Measurements from ENCODE around the gene TBL3. TPM values are rescaled to one million over a fixed set of nuclear protein-coding genes. Genes with fewer than 3 reads are reported as not detected.

Gene TBL3
- total RNA-seq, 1 experiment from 2014 or later: 68.9 TPM

DNA sequence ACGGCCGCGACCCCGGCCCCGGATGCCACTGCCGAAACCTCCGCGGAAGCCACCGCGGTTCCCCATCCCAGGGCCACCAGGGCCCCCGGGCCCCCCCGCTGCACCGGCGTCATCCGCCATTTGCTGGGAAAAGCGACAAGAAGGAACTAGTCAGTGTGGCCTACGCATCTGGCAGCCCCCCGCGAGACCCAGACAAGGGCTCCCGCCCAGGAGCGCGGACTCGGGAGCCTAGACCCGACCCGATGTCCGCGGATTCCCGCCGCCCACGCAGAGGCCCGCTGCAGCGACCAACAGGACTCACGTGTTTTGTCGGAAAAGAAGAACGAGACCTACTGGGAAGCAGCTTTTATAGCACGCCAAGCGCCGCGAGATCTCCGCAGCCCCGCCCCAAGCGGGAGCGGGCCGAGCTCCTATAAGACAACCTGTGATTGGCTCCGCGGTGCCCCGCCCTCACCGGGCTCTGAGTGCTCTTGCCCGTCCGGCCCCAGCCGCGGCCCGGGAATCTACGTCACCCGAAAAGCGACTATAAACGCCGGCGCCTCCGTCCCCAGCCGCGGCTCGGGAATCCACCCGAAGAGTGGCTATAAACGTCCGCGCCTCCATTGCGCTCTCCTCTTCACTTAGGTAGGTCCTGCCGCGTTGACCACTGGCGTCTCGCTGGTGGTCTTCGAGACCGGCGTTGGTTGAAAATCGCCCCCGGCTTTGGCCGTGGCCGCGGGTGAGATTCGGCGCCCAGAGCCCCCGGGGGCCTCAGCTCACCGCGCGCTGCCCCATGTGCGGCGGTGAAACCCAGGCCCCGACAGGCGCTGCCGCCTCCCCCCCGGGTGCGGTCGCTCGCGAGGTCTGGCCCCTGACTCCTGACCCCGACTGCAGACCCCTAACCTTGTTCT is 7.1 kb upstream of the TBL3 start, which contains the start of gene RPS2:
RPS2 (minus strand) TSS at position 321 of the 890 bp plus-strand sequence; CDS start at position 120, 201 bp downstream.
- H3K4me1 ChIP-seq (ENCODE audit: control insufficient read depth in 1 of 2, insufficient read depth in 2 of 2, low read length in 2 of 2): peaks cover 5 to 38% of the 10 kb centered on the region in 2 experiments; a peak in 3 of 4 replicates
- H3K36me3 ChIP-seq (ENCODE audit: control insufficient read depth in 1 of 2, insufficient read depth in 2 of 2, low read length in 2 of 2): peaks cover 6 to 20% of the 10 kb centered on the region in 2 experiments
- H3K9ac ChIP-seq (ENCODE audit: low read length): peak within 1 kb of the TSS; percentile 93
- H2AFZ ChIP-seq (ENCODE audit: low read depth, low read length, poor library complexity, severe bottlenecking): no peak within 1 kb of the TSS
- CTCF ChIA-PET: interaction anchor here (0.7 kb wide), 2 partner anchors 14 to 20 kb away, joined by 3 read pairs; partner anchors contain the start of gene GFER
- H3K4me2 ChIP-seq (ENCODE audit: low read length): peak within 1 kb of the TSS; percentile 88
- peaks cover 11% of the 10 kb centered on the region; the same call in 1 of the 2 replicates for H4K20me1 ChIP-seq (ENCODE audit: insufficient read depth)
- RAD21 ChIA-PET (ENCODE audit: low non-redundant PET in 1 of 2, low total read pairs in 2 of 2, uncharacterized antibody in 2 of 2, unreplicated experiment in 2 of 2): interaction anchor here (0.7 kb wide), 3 partner anchors 13 to 104 kb away, joined by 3 to 6 read pairs (median 5); no protein-coding TSS in a partner anchor
- H3K9me2 ChIP-seq (ENCODE audit: insufficient read depth): no peaks in the 10 kb centered on the region
- no TSS peak for BruUV-seq (replicated peaks)
- H3K27ac ChIP-seq (ENCODE audit: low read depth, low read length): peak within 1 kb of the TSS; percentile 94
- peak within 1 kb of the TSS; percentile 65 to 73 for H3K4me3 ChIP-seq (replicated peaks in 1 of 2; ENCODE audit: low read depth in 1 of 2, low read length in 2 of 2)
- H3K9me3 ChIP-seq (ENCODE audit: control insufficient read depth in 1 of 2, insufficient read depth in 1 of 2, low read depth in 1 of 2, low read length in 2 of 2): no peaks in the 10 kb centered on the region
- DNase-seq (ENCODE audit: low read depth, low spot score) (peak; percentile 95), ATAC-seq (peak; percentile 60)
- TF ChIP-seq, protein P1, sequence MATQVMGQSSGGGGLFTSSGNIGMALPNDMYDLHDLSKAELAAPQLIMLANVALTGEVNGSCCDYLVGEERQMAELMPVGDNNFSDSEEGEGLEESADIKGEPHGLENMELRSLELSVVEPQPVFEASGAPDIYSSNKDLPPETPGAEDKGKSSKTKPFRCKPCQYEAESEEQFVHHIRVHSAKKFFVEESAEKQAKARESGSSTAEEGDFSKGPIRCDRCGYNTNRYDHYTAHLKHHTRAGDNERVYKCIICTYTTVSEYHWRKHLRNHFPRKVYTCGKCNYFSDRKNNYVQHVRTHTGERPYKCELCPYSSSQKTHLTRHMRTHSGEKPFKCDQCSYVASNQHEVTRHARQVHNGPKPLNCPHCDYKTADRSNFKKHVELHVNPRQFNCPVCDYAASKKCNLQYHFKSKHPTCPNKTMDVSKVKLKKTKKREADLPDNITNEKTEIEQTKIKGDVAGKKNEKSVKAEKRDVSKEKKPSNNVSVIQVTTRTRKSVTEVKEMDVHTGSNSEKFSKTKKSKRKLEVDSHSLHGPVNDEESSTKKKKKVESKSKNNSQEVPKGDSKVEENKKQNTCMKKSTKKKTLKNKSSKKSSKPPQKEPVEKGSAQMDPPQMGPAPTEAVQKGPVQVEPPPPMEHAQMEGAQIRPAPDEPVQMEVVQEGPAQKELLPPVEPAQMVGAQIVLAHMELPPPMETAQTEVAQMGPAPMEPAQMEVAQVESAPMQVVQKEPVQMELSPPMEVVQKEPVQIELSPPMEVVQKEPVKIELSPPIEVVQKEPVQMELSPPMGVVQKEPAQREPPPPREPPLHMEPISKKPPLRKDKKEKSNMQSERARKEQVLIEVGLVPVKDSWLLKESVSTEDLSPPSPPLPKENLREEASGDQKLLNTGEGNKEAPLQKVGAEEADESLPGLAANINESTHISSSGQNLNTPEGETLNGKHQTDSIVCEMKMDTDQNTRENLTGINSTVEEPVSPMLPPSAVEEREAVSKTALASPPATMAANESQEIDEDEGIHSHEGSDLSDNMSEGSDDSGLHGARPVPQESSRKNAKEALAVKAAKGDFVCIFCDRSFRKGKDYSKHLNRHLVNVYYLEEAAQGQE (IDR thresholded peaks at IDR 0.05; ENCODE audit: low read depth): no peak
- no peak for TF ChIP-seq EGR1 (IDR thresholded peaks at IDR 0.05; ENCODE audit: low read depth)
- no peak for TF ChIP-seq EZH2 (IDR thresholded peaks at IDR 0.05)
- TF ChIP-seq, protein P2, sequence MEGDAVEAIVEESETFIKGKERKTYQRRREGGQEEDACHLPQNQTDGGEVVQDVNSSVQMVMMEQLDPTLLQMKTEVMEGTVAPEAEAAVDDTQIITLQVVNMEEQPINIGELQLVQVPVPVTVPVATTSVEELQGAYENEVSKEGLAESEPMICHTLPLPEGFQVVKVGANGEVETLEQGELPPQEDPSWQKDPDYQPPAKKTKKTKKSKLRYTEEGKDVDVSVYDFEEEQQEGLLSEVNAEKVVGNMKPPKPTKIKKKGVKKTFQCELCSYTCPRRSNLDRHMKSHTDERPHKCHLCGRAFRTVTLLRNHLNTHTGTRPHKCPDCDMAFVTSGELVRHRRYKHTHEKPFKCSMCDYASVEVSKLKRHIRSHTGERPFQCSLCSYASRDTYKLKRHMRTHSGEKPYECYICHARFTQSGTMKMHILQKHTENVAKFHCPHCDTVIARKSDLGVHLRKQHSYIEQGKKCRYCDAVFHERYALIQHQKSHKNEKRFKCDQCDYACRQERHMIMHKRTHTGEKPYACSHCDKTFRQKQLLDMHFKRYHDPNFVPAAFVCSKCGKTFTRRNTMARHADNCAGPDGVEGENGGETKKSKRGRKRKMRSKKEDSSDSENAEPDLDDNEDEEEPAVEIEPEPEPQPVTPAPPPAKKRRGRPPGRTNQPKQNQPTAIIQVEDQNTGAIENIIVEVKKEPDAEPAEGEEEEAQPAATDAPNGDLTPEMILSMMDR (IDR thresholded peaks at IDR 0.05 in 2 of 3, conservative IDR thresholded peaks at IDR 0.05 in 1 of 3; ENCODE audit: borderline replicate concordance in 1 of 3, insufficient read depth in 1 of 3, low read depth in 2 of 3, low read length in 2 of 3): 0 out of 6 replicates have a peak, but pooled peaks of 1 of the 3 experiments have one; percentile 2
- peak; percentile 99 for TF ChIP-seq POLR2A (IDR thresholded peaks at IDR 0.05; ENCODE audit: borderline replicate concordance, extremely low read depth, insufficient read depth, insufficient read length)
- no peak for TF ChIP-seq CEBPB (IDR thresholded peaks at IDR 0.05; ENCODE audit: low read depth)
- TF ChIP-seq YY1 (IDR thresholded peaks at IDR 0.05; ENCODE audit: extremely low read depth, insufficient replicate concordance, low read depth, low read length): peak; percentile 81
- no peak for TF ChIP-seq SP1 (IDR thresholded peaks at IDR 0.05; ENCODE audit: low read depth)
- TF ChIP-seq RAD21 (IDR thresholded peaks at IDR 0.05; ENCODE audit: low read depth): no peak
- TF ChIP-seq SRF (IDR thresholded peaks at IDR 0.05; ENCODE audit: low read depth): no peak
- no peak for TF ChIP-seq JUND (IDR thresholded peaks at IDR 0.05)
- TF ChIP-seq ZFX (IDR thresholded peaks at IDR 0.05): peak; percentile 81
- no peak for TF ChIP-seq EZH2phosphoT487 (IDR thresholded peaks at IDR 0.05; ENCODE audit: borderline replicate concordance)
- no peak for TF ChIP-seq ZNF274 (IDR thresholded peaks at IDR 0.05; ENCODE audit: low read depth, low read length)
- TF ChIP-seq POLR2AphosphoS5 (IDR thresholded peaks at IDR 0.05; ENCODE audit: low read depth, low read length): peak; percentile 100
- TF ChIP-seq, protein P3, sequence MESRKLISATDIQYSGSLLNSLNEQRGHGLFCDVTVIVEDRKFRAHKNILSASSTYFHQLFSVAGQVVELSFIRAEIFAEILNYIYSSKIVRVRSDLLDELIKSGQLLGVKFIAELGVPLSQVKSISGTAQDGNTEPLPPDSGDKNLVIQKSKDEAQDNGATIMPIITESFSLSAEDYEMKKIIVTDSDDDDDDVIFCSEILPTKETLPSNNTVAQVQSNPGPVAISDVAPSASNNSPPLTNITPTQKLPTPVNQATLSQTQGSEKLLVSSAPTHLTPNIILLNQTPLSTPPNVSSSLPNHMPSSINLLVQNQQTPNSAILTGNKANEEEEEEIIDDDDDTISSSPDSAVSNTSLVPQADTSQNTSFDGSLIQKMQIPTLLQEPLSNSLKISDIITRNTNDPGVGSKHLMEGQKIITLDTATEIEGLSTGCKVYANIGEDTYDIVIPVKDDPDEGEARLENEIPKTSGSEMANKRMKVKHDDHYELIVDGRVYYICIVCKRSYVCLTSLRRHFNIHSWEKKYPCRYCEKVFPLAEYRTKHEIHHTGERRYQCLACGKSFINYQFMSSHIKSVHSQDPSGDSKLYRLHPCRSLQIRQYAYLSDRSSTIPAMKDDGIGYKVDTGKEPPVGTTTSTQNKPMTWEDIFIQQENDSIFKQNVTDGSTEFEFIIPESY (IDR thresholded peaks at IDR 0.05; ENCODE audit: extremely low read depth, insufficient replicate concordance, low read length): peak; percentile 96
- TF ChIP-seq SIN3A (IDR thresholded peaks at IDR 0.05; ENCODE audit: low read depth): no peak
- H3K27me3 ChIP-seq (ENCODE audit: insufficient read depth, low read length): no peaks in the 10 kb centered on the region
- intact Hi-C loops (cut with micrococcal nuclease): no loop called here
- POLR2A ChIA-PET: interaction anchor here (0.6 to 5.9 kb wide), 40 partner anchors 9 to 1055 kb away, joined by 3 to 104 read pairs (median 4); partner anchors contain the start of genes FAHD1, GFER, HAGH and MEIOB
- peaks cover 68% of the 10 kb centered on the region for H3K79me2 ChIP-seq (ENCODE audit: insufficient read depth, low read length)

Data from HCT116 (cell line).